Heart left ventricle (tissue), 13 donors: ENCODE data around the gene ARHGAP26.

Experiments used
- CTCF ChIP-seq, 12 donors: fragments of 200-600 bp; sonication (generic) in 4 of 12; IDR thresholded peaks; one replicate each; pipeline versions ENCODE4 v1.5.0 to v1.8.0; 2018 to 2022; ENCODE audit warnings: antibody characterized with exemption in 12 of 12, mild to moderate bottlenecking in 5 of 12
- POLR2A ChIP-seq, 2 donors: fragments of 450-650 bp; IDR thresholded peaks; one replicate each; pipeline ENCODE4 v1.6.1; 2017; ENCODE audit warnings: antibody characterized with exemption in 2 of 2, mild to moderate bottlenecking in 2 of 2, moderate library complexity in 2 of 2
- donor health status: ischemic (EF 13 %, LVEDD 7.1; RV severe dilation, severe dysfunction).
- donor health status: DM: no; HTN: yes; CAD: no.
- donor health status: DM: no; HTN: no; CAD: no.
- donor health status: ischemic (EF 25% LVEDD 6.9; RV normal size, moderate dysfunction).
- donor health status: ischemic (EF 25% LVEDD 5.7; RV mildly dilated, moderate dysfunction).
- donor health status: ischemic (EF 35%, LVEDD 5.7; RV mildly dilated, moderate dysfunction).
- donor health status: nonischemic (EF 11% LVEDD 7.7; RV severe dilation, severe dysfunction).
- donor health status: DM: yes; HTN: yes; CAD: no.
- donor health status: PGD.
- donor health status: ischemic (EF 29% LVEDD 5.4; RV normal size, mild dysfunction).
- donor health status: nonischemic (EF 23%, LVEDD 6.1; RV moderate dilation, normal function).

GRCh38 chr5:143225511-143225910, 455.3 kb downstream of the ARHGAP26 start:
- TF ChIP-seq POLR2A (IDR thresholded peaks at IDR 0.05) (no peak), CTCF (IDR thresholded peaks at IDR 0.05) (no peak)
